AG04449 (cell line): ENCODE measurements around the gene DNAJC5.

Experiments
- CTCF ChIA-PET: fragments of 350-600 bp; formaldehyde crosslinking; extraction: SDS; loops from one replicate; lab custom pipeline; 2021; ENCODE audit warnings: antibody characterized with exemption; lab: Yijun Ruan, JAX
- POLR2A ChIA-PET: fragments of 400-600, 350-600 bp; formaldehyde crosslinking; extraction: SDS; loops from one replicate; lab custom pipeline; 2020; ENCODE audit warnings: antibody characterized with exemption, inconsistent platforms; lab: Yijun Ruan, JAX
- DNase-seq: peaks from one replicate; pipeline ENCODE4 v3.0.0-alpha.2; 2010; ENCODE audit warnings: low read depth, low spot score
- H3K4me3 ChIP-seq: 2 replicates; pipeline ENCODE4 v1.5.1; 2011; ENCODE audit warnings: low read depth, mild to moderate bottlenecking, control low read depth, low read length
- CTCF ChIP-seq: IDR thresholded peaks from one replicate; pipeline ENCODE4 v1.5.1; 2011; ENCODE audit warnings: mild to moderate bottlenecking, moderate library complexity, low read length, control low read depth, inconsistent platforms; ENCODE audit not compliant: insufficient read depth; ENCODE audit errors: missing control alignments

Gene DNAJC5

GRCh38 chr20:63856098-63856511 lies 38.8 kb upstream of the DNAJC5 start:
- CTCF ChIA-PET, result interaction anchor here (1.1 to 3.5 kb wide), 4 partner anchors 9 to 118 kb away, joined by 4 to 11 read pairs (median 6); partner anchors contain the start of gene TPD52L2
- no peak overlapping the region for H3K4me3 ChIP-seq
- POLR2A ChIA-PET, result interaction anchor here (1.8 kb wide), 1 partner anchor 9 kb away, joined by 13 read pairs; the partner anchor contains the start of gene TPD52L2

GRCh38 chr20:63857764-63858392 lies 37.0 kb upstream of the DNAJC5 start:
- no peak overlapping the region for H3K4me3 ChIP-seq
- DNase-seq, result no peak
- CTCF ChIA-PET, result interaction anchor here (1.0 to 2.8 kb wide), 4 partner anchors 10 to 321 kb away, joined by 3 to 10 read pairs (median 5); partner anchors contain the start of gene PTK6
- no peak for TF ChIP-seq CTCF
- POLR2A ChIA-PET, result no interaction called here

More at GRCh38 chr20:63856098-63856511, 38.8 kb upstream of the DNAJC5 start:
- DNase-seq, result no peak
- TF ChIP-seq CTCF, result no peak

GRCh38 chr20:63858393-63859165 lies 36.3 kb upstream of the DNAJC5 start:
- ChIA-PET POLR2A (no interaction called here), CTCF (interaction anchor here (1.0 to 2.8 kb wide), 4 partner anchors 11 to 321 kb away, joined by 3 to 10 read pairs (median 5); partner anchors contain the start of gene PTK6)
- no peak for DNase-seq
- H3K4me3 ChIP-seq, result no peak overlapping the region
- peak; percentile 39 for TF ChIP-seq CTCF

GRCh38 chr20:63859166-63859699 lies 35.7 kb upstream of the DNAJC5 start:
- DNase-seq, result no peak
- ChIA-PET POLR2A (no interaction called here), CTCF (interaction anchor here (1.0 to 2.8 kb wide), 3 partner anchors 73 to 322 kb away, joined by 4 to 10 read pairs (median 6); partner anchors contain the start of gene PTK6)
- H3K4me3 ChIP-seq, result no peak overlapping the region
- TF ChIP-seq CTCF, result no peak

GRCh38 chr20:63860325-63861051 lies 34.4 kb upstream of the DNAJC5 start:
- POLR2A ChIA-PET, result no interaction called here
- CTCF ChIA-PET, result no interaction called here
- no peak overlapping the region for H3K4me3 ChIP-seq
- TF ChIP-seq CTCF, result no peak
- no peak for DNase-seq
